Globus pallidus (tissue), 1 donor: ENCODE measurements around the gene FOXI1.

Experiments used
- DNase-seq: peaks from one replicate; pipeline ENCODE4 v3.0.0-alpha.2; 2015; ENCODE audit warnings: low spot score

Gene FOXI1

GRCh38 chr5:170126061-170126460 is 20.4 kb downstream of the FOXI1 start:
- DNase-seq: no peak

- DNase-seq: no peak
These were observed 20.9 kb downstream of the FOXI1 start for GRCh38 chr5:170126626-170127025.

- no peak for DNase-seq
These were observed 25.5 kb downstream of the FOXI1 start for GRCh38 chr5:170131235-170131634.

- DNase-seq: no peak
These were observed 26.7 kb downstream of the FOXI1 start for GRCh38 chr5:170132269-170132975.

GRCh38 chr5:170132976-170133448 is 27.3 kb downstream of the FOXI1 start:
- DNase-seq: no peak

GRCh38 chr5:170135796-170136490 is 30.2 kb downstream of the FOXI1 start:
- DNase-seq: no peak

- no peak for DNase-seq
These were observed 30.8 kb downstream of the FOXI1 start for GRCh38 chr5:170136506-170136905.

GRCh38 chr5:170137694-170138214 is 32.1 kb downstream of the FOXI1 start:
- DNase-seq: no peak

GRCh38 chr5:170138273-170138672 is 32.6 kb downstream of the FOXI1 start:
- DNase-seq: no peak

GRCh38 chr5:170139786-170140335 is 34.2 kb downstream of the FOXI1 start:
- no peak for DNase-seq

GRCh38 chr5:170141196-170141595 is 35.5 kb downstream of the FOXI1 start:
- DNase-seq: peak; percentile 55

GRCh38 chr5:170141636-170142035 is 35.9 kb downstream of the FOXI1 start:
- DNase-seq: no peak

- DNase-seq: no peak
These were observed 36.5 kb downstream of the FOXI1 start for GRCh38 chr5:170142196-170142595.

- DNase-seq: no peak
These were observed 37.4 kb downstream of the FOXI1 start for GRCh38 chr5:170143091-170143490.

- no peak for DNase-seq
These were observed 38.0 kb downstream of the FOXI1 start for GRCh38 chr5:170143710-170144109.

- no peak for DNase-seq
These were observed 38.8 kb downstream of the FOXI1 start for GRCh38 chr5:170144286-170145023.

- DNase-seq: no peak
These were observed 39.8 kb downstream of the FOXI1 start for GRCh38 chr5:170145462-170145861.

GRCh38 chr5:170147051-170147752 is 41.5 kb downstream of the FOXI1 start:
- no peak for DNase-seq

GRCh38 chr5:170147753-170148264 is 42.1 kb downstream of the FOXI1 start:
- no peak for DNase-seq

GRCh38 chr5:170148430-170149205 is 42.9 kb downstream of the FOXI1 start:
- DNase-seq: no peak

- DNase-seq: no peak
These were observed 43.5 kb downstream of the FOXI1 start for GRCh38 chr5:170149206-170149515.
